Thymus (tissue), 11 donors: Measurements from ENCODE around the gene WASL. TPM values are rescaled to one million over a fixed set of nuclear protein-coding genes. Genes with fewer than 3 reads are reported as not detected.

ENCODE experiments used
- DNase-seq, 9 donors: peaks; one replicate each; pipeline ENCODE4 v3.0.0-alpha.2; 2013; ENCODE audit warnings: low spot score in 9 of 9, low read depth in 6 of 9, missing footprints in 1 of 9
- H3K27ac ChIP-seq, 2 donors: one replicate each; pipeline ENCODE4 v1.5.1; 2013; ENCODE audit warnings: control low read depth in 1 of 2, low read depth in 1 of 2, low read length in 1 of 2, mild to moderate bottlenecking in 1 of 2, moderate library complexity in 1 of 2
- H3K27me3 ChIP-seq, 2 donors: one replicate each; pipeline ENCODE4 v1.5.1; 2013; ENCODE audit warnings: low read length in 1 of 2; ENCODE audit not compliant: control insufficient read depth in 2 of 2, insufficient read depth in 1 of 2
- H3K36me3 ChIP-seq, 2 donors: one replicate each; pipeline ENCODE4 v1.5.1; 2013; ENCODE audit warnings: low read length in 1 of 2, mild to moderate bottlenecking in 1 of 2, moderate library complexity in 1 of 2; ENCODE audit not compliant: control insufficient read depth in 2 of 2, insufficient read depth in 2 of 2
- H3K4me1 ChIP-seq, 2 donors: one replicate each; pipeline ENCODE4 v1.5.1; 2013; ENCODE audit warnings: low read length in 2 of 2; ENCODE audit not compliant: control insufficient read depth in 2 of 2, insufficient read depth in 2 of 2
- H3K4me3 ChIP-seq, 2 donors: one replicate each; pipeline ENCODE4 v1.5.1; 2013; ENCODE audit warnings: low read length in 2 of 2, control low read depth in 1 of 2, mild to moderate bottlenecking in 1 of 2
- H3K9me3 ChIP-seq, 2 donors: one replicate each; pipeline ENCODE4 v1.5.1; 2013; ENCODE audit warnings: low read length in 1 of 2, mild to moderate bottlenecking in 1 of 2; ENCODE audit not compliant: control insufficient read depth in 2 of 2, insufficient read depth in 1 of 2
- WGBS: extraction: QIAGEN DNeasy Blood & Tissue Kit; methylation state at CpG from one replicate; pipeline ENCODE4 v1.1.7; 2013; 5-methylcytosine and 5-hydroxymethylcytosine counted together
- polyA plus RNA-seq: library from polyadenylated mRNA; stranded (reverse); fragments of 200-250 nt; gene quantifications from one replicate; pipeline ENCODE4 v1.2.3, GENCODE V29; 2013
- total RNA-seq: library from RNA; stranded (reverse); fragments of 120-200 nt; gene quantifications from one replicate; pipeline ENCODE4 v1.2.4, GENCODE V29; 2013
- donor health status: healthy.

WASL gene
- total and polyA plus RNA-seq, 2 donors, result 3.6 to 17.8 TPM

DNA sequence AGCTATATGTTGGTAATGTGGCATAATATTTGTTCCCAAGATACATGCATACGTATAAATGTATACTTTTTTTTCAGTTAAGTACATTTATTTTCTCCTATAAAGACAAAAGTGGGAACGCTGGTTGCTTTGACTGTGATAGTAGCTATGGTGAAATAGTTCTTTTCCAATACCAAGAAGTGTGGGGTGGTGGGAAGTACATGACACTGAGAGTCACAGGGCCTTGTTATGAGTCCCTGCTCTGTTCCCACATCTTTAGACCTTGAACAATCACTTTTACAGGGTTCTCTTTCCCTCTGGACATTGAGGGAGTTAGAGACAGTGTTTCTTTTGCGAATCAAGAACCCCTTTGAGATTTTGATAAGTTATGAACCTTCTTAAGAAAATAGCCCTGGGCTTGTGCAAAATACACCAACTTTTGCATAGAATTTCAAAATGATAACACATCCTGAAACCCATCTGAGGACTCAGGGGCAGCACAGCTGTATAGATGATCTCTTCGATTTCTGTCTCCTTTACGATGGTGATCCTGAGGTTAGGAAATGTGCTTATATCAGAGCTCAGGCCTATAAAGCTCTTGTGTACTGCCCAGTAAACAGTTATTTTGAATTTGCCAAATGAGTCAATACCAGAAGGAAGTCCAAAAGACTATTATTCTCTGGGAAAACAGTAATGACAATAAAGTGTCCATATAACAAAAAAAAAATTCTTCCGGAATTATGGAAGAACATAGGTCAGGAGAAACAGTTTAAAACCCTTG is 92.1 kb downstream of the WASL start:
- Histone ChIP-seq H3K4me3 (no peak overlapping the region), H3K27ac (no peak overlapping the region), H3K4me1 (no peaks in the 10 kb centered on the region), H3K27me3 (no peaks in the 10 kb centered on the region), H3K36me3 (no peaks in the 10 kb centered on the region), H3K9me3 (no peaks in the 10 kb centered on the region)
- DNase-seq, result no peak
- 95% methylated on average over 6 of the region's 6 CpGs for WGBS

DNA sequence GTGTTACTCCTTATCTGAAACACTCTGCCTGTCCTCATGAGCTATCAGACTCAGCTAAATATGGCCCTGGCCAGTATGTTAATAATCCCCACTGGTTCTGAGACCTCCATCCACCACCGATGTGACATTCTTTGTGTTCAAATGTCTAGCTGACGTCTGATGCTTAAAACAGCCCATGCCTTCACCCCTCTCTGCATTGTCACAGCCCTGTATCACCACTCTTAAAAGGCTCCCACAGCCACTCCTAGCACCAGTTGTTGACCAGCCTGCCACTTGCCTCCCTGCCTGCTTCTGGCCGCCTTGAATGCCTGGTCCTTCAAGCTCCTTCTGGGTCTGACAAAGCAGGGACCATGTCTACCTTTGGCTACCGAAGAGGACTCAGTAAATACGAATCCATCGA is 93.2 kb downstream of the WASL start, which contains the start of gene LMOD2:
Gene LMOD2 (plus strand): TSS at position 253 of the 400 bp plus-strand sequence. CDS start 98 bp downstream, at position 351.
- Histone ChIP-seq H3K9me3 (no peaks in the 10 kb centered on the region), H3K27ac (no peak within 1 kb of the TSS), H3K27me3 (no peaks in the 10 kb centered on the region), H3K36me3 (no peaks in the 10 kb centered on the region), H3K4me1 (no peaks in the 10 kb centered on the region), H3K4me3 (no peak within 1 kb of the TSS)
- no peak for DNase-seq
- WGBS, result 79% methylated on average over 6 of the region's 6 CpGs

GRCh38 chr7:123653162-123653561 is 95.6 kb downstream of the WASL start:
- no peaks in the 10 kb centered on the region for H3K9me3 ChIP-seq
- no peak for DNase-seq
- H3K36me3 ChIP-seq, result no peaks in the 10 kb centered on the region
- H3K27ac ChIP-seq, result no peak overlapping the region
- 90% methylated on average over 6 of the region's 6 CpGs for WGBS
- no peak overlapping the region for H3K4me3 ChIP-seq
- H3K27me3 ChIP-seq, result no peaks in the 10 kb centered on the region
- no peaks in the 10 kb centered on the region for H3K4me1 ChIP-seq

- Histone ChIP-seq H3K27ac (no peak overlapping the region), H3K9me3 (no peaks in the 10 kb centered on the region), H3K4me1 (no peaks in the 10 kb centered on the region), H3K4me3 (no peak overlapping the region), H3K36me3 (no peaks in the 10 kb centered on the region), H3K27me3 (no peaks in the 10 kb centered on the region)
- DNase-seq, result no peak
- WGBS, result 97% methylated on average over 1 of the region's 1 CpG
Measured at GRCh38 chr7:123652406-123652805, 96.4 kb downstream of the WASL start.

DNA sequence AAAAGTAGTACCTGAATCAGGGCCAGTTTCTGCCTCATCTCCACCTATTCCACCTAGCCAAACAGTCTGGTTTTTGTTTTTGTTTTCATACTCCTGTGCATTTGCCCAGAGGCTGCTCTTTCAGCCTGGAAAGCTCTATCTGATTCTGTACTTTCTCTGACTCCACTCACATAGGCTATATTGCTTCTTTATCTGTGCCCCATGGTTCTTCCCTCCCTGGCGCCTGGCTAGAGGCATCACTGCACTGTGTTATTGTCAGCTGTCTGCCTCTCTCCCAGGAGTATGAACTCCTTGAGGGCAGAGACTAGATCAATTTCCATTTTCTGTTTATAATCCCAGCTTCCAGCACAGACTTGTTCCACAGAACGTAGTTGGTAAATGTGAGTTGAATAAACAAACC is 98.2 kb downstream of the WASL start:
- H3K4me3 ChIP-seq, result no peak overlapping the region
- H3K36me3 ChIP-seq, result no peaks in the 10 kb centered on the region
- H3K27ac ChIP-seq, result no peak overlapping the region
- DNase-seq, result no peak
- WGBS, result 93% methylated on average over 2 of the region's 2 CpGs
- H3K27me3 ChIP-seq, result peaks cover 0 to 5% of the 10 kb centered on the region in 2 donors
- H3K9me3 ChIP-seq, result no peaks in the 10 kb centered on the region
- H3K4me1 ChIP-seq, result no peaks in the 10 kb centered on the region

- H3K27me3 ChIP-seq, result peaks cover 0 to 7% of the 10 kb centered on the region in 2 donors
- H3K27ac ChIP-seq, result no peak overlapping the region
- no peak for DNase-seq
- H3K4me3 ChIP-seq, result no peak overlapping the region
- no peaks in the 10 kb centered on the region for H3K9me3 ChIP-seq
- H3K4me1 ChIP-seq, result no peaks in the 10 kb centered on the region
- no peaks in the 10 kb centered on the region for H3K36me3 ChIP-seq
- 89% methylated on average over 2 of the region's 2 CpGs for WGBS
Measured at GRCh38 chr7:123649964-123650363, 98.8 kb downstream of the WASL start.

GRCh38 chr7:123647106-123647730 is 101.6 kb downstream of the WASL start:
- DNase-seq, result no peak

GRCh38 chr7:123645516-123645915 is 103.3 kb downstream of the WASL start:
- no peaks in the 10 kb centered on the region for H3K4me1 ChIP-seq
- no peak overlapping the region for H3K27ac ChIP-seq
- DNase-seq, result no peak
- 64% methylated on average over 3 of the region's 3 CpGs for WGBS
- peaks cover 0 to 14% of the 10 kb centered on the region in 2 donors for H3K27me3 ChIP-seq
- no peak overlapping the region for H3K4me3 ChIP-seq
- no peaks in the 10 kb centered on the region for H3K9me3 ChIP-seq
- H3K36me3 ChIP-seq, result no peaks in the 10 kb centered on the region

More at GRCh38 chr7:123647106-123647730, 101.6 kb downstream of the WASL start:
- Histone ChIP-seq H3K4me1 (no peaks in the 10 kb centered on the region), H3K9me3 (no peaks in the 10 kb centered on the region), H3K27ac (no peak overlapping the region), H3K36me3 (no peaks in the 10 kb centered on the region), H3K27me3 (peaks cover 0 to 14% of the 10 kb centered on the region in 2 donors), H3K4me3 (no peak overlapping the region)
- 95% methylated on average over 7 of the region's 7 CpGs for WGBS
